ENCODE results near the gene AEBP1.
A peak's percentile ranks its signal among the peaks of the same experiment; 100 is the strongest.

The AEBP1 gene

GRCh38 chr7:44142028-44142427 is 37.9 kb downstream of the AEBP1 start:
- no peak for DNase-seq (ENCODE audit: low spot score)

- DNase-seq (ENCODE audit: low spot score), result no peak
Observed at GRCh38 chr7:44143646-44144250, 39.6 kb downstream of the AEBP1 start.

GRCh38 chr7:44144426-44144967 is 40.4 kb downstream of the AEBP1 start:
- DNase-seq (ENCODE audit: low spot score), result no peak

- no peak for DNase-seq (ENCODE audit: low spot score)
Observed at GRCh38 chr7:44144968-44145478, 40.9 kb downstream of the AEBP1 start.

GRCh38 chr7:44145479-44145968 is 41.4 kb downstream of the AEBP1 start:
- DNase-seq (ENCODE audit: low spot score), result no peak

- peak; percentile 64 for DNase-seq (ENCODE audit: low spot score)
Observed at GRCh38 chr7:44145969-44146911, 42.1 kb downstream of the AEBP1 start.

GRCh38 chr7:44147026-44147991 is 43.2 kb downstream of the AEBP1 start:
- DNase-seq (ENCODE audit: low spot score), result no peak

- DNase-seq (ENCODE audit: low spot score), result no peak
Observed at GRCh38 chr7:44148166-44148565, 44.0 kb downstream of the AEBP1 start.

- no peak for DNase-seq (ENCODE audit: low spot score)
Observed at GRCh38 chr7:44148961-44149536, 44.9 kb downstream of the AEBP1 start.

GRCh38 chr7:44149571-44150465 is 45.7 kb downstream of the AEBP1 start:
- peak; percentile 2 for DNase-seq (ENCODE audit: low spot score)

GRCh38 chr7:44150466-44150832 is 46.3 kb downstream of the AEBP1 start:
- no peak for DNase-seq (ENCODE audit: low spot score)

GRCh38 chr7:44150966-44151941 is 47.1 kb downstream of the AEBP1 start:
- DNase-seq (ENCODE audit: low spot score), result peak; percentile 2

- DNase-seq (ENCODE audit: low spot score), result peak; percentile 1
Observed at GRCh38 chr7:44151956-44152355, 47.8 kb downstream of the AEBP1 start.

GRCh38 chr7:44152971-44153947 is 49.1 kb downstream of the AEBP1 start:
- DNase-seq (ENCODE audit: low spot score), result no peak

GRCh38 chr7:44153948-44154335 is 49.8 kb downstream of the AEBP1 start:
- DNase-seq (ENCODE audit: low spot score), result no peak

GRCh38 chr7:44154703-44155102 is 50.6 kb downstream of the AEBP1 start:
- DNase-seq (ENCODE audit: low spot score), result no peak
